Measurements from ENCODE around the gene SLC36A4.
"Not testable (repeated sequence)": the region's sequence is repeated elsewhere in the genome, so short reads cannot be mapped to it uniquely, and the experiment has no call there.

The SLC36A4 gene

DNA sequence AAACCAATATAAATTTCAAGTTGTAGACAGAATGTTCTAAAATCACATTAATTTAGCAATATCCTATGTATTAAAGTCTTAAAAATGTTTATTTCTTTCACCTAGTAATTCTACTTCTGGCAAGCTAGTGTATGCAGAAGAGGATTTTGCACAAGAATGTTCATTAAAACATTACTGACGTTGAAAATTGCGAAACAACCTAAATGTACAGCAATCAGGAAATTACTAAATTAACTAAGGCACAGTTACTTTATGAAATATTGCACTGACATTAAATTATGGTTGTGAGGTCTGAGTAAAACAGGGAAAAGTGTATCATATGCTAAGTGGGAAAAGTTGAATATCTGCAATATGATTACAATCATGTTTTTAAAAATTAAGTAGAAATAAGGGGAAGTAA is 4.1 kb downstream of the SLC36A4 start:
- no peak for DNase-seq

DNA sequence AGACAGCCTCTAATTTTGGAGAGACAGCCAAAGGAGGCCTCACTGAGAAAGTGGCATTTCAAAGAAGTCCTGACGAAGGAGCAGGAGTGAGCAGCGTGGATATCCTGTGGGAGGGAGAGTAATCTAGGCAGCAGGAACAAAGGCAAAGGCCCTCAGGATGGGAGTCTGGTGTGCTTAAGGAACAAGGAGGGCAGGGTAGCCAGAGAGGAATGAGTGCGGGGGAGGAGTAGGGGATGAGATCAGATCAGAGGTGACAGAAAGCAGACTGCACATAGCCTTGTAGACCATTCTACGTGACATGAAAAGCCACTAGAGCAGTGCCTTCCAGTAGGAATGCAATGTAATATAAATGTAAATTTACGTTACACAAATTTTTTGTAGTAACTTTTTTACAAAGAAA is 5.6 kb downstream of the SLC36A4 start:
- no peak for DNase-seq

DNA sequence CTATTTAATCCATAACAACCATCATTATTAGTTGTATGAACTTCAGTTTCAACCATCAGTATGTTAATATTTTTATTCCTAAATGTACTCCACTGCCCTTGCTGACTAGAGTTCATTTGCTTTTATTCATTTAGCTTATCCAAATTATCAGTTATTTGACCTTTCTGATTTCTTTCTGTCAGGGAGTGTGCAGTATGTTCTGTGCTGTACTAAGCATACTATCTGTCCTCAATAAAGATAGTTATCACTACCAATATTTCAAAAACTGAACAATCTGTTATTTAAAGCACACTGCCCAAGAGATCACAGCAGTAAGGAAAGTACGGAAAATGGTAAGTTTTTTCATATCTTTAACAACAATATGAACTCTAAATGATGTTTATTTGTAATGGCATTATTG is 8.3 kb downstream of the SLC36A4 start:
- no peak for DNase-seq

DNA sequence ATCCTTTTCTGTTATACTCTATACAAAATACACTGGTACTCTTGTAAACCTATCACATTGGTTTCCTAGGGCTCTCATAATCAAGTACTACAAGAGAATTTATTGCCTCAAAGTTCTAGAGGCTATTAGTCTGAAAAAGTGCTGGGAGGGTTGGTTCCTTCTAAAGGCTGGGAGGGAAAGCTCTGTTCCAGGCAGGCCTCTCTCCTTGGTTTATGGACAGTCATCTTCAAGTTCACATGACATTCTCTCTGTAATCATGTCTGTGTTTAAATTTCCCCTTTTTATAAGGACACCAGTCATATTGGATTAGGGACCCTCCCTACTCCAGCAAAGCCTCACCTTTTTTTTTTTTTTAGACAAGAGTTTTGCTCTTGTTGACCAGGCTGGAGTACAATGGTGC is 9.1 kb downstream of the SLC36A4 start:
- no peak for DNase-seq

DNA sequence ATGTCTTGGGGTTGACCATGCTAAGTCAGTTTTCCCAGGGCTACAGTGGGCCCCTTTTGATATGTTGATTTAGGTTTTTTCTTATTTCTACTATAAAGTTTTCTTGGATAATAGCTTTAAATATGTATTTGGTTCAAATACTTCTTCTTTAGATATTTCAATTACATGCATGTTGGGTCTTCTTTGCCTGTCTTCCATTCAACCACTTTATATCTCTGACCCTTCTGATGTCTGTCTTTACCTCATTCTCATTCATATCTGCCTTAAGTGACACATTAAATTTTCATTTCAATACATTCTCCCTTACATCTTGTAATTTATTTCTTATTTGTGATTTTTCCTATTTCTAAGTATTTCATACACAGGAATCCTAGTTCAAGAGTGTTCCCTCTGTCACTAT is 10.5 kb downstream of the SLC36A4 start:
- no peak for DNase-seq

DNA sequence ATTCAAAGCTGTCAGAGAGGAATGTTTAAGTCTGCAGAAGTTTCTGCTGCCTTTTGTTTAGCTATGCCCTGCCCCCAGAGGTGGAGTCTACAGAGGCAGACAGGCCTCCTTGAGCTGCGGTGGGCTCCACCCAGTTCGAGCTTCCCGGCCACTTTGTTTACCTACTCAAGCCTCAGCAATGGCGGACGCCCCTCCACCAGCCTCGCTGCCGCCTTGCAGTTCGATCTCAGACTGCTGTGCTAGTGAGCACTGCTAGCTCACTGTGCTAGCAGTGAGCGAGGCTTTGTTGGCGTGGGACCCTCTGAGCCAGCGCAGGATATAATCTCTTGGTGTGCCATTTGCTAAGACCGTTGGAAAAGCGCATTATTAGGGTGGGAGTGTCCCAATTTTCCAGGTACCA is 19.9 kb downstream of the SLC36A4 start:
- DNase-seq, result not testable (repeated sequence)

DNA sequence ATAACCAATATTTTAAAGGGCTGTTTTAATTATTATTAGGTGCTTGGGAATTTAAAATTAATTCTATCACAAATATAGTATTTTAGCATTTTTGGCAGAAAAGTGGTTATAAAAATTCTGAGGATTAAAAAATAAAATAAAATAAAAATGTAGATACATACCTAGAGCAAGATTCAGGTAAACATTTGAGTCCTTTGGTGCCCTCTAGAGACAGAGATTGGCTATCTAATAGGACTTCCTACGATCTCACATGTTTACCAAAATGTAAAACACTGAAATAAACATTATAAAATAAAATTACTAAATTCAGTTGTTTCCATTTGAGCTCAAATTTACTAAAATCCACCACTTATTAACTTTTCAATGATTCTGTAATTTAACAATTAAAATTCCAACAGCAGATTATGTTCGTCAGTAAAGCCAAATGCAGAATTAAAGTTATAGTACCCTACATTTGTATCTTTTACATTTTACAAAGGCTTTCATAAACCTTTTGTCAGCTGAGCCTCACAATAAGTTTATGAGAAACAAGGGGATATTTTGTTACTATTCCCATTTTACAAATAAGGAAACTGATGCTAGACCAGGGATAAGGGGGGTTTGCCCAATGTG is 27.7 kb downstream of the SLC36A4 start:
- no peak for DNase-seq

DNA sequence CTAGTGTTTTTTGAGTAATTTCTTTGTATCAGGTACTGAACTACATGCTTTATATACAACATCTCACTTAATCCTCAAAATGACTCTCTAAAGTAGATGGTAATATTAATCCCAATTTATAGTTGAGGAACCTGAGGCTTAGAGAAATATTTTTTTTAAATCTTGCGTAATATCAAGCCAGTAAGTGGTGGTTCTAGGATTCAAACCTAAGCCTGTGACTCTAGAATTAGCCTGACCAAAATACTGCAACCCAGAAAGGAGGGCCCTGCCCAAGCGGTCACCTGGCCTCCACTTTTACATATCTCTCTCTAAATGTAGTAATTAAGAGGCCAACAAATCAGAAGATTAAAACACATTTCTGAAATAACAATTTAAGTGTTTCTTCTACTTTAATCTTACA is 28.6 kb downstream of the SLC36A4 start:
- no peak for DNase-seq

DNA sequence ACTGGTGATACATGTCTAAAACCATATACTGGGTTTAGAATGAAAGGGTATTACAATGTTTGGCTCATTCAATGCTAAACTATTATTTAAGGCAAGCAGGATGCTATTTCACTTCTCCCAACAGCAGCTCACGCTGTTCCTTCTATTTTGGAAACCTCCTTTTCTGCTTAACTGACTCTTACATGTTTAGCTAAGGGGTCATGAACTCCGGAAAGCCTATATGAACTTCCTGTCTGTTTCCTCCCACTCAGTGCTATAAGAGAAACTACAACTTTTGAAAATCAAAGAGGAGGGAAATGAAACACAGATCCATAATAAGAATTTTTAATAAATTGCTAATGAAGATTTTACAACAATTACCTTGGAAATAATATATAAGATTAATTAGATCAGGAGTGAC is 30.9 kb downstream of the SLC36A4 start:
- no peak for DNase-seq

DNA sequence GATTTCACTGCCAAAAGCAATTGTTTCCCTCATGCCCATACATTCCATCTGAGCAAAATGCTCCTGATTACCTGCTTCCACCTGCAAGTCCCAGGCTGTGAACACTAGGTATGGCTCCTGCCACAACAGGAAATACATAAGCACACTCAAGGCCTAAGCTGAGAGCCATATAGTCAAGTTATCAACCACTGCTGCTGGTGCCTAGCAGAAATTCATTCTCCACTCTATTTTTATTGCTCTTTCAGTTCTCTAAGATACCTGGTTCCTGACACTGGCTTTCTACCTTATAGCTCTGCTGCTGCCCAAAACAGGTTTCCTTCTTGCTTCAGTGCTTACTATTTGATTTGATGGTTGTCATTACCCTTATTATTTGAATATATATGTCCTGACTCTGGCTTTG is 31.6 kb downstream of the SLC36A4 start:
- no peak for DNase-seq

DNA sequence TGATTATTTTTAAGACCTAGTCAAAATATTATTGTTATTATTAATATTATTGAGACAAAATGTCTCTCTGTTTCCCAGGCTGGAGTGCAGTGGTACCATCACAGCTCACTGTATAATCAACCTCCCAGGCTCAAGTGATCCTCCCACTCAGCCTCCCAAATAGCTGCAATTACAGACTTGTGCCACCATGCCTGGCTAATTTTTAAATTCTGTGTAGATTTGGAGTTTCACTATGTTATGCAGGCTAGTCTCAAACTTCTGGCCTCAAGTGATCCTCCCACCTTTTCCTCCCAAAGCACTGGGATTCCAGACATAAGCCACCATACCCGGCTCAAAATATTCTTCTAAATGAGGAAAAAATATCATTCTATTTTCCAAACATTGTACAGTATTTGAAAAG is 37.0 kb downstream of the SLC36A4 start:
- DNase-seq, result no peak

DNA sequence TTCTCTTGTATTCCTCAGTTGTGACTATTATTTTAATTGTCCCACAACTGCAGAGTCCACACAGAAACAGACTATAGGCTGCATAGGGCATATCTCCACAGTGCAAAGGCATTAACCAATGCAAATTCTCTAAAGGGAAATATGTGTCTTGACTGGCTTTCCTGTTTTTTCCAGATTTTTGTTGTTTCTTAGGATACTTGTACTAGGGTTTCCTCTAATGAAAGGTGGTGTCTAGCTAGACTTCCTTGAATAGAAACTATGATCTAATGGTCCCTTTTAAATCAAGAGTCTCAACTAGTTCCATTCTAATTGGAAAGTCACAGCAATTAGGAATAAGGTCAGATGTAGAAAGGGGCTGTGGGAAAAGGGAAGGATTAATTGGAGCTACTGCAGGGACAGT is 37.6 kb downstream of the SLC36A4 start:
- DNase-seq, result no peak

DNA sequence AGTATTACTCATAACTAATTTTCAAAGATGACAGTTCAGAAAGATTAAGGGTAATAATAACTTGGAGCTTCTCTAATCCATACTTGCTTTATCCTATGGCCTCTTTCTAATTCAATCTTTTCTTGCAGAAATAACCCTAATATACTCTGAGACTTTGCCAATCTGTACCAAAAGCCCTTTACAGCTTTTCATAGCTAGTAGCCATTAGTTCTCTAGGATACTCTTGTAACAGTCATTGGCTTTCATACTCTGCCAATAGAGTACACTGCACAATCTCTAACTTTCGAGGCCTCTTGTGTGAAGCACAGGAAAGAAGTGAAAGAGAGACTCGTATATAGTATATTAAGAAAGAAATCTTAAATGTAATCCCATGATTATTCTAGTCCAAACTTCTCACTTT is 38.1 kb downstream of the SLC36A4 start:
- no peak for DNase-seq

DNA sequence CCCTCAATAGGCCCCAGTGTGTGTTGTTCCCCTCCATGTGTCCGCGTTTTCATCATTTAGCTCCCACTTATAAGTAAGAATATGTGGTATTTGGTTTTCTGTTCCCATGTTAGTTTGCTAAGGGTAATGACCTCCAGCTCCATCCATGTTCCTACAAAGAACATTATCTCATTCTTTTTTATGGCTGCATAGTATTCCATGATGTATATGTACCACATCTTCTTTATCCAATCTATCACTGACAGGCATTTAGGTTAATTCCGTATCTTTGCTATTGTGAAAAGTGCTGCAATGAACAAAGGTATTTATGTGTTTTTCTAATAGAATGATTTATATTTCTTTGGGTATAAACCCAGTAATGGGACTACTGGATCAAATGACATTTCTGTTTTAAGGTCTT is 42.1 kb downstream of the SLC36A4 start:
- no peak for DNase-seq

DNA sequence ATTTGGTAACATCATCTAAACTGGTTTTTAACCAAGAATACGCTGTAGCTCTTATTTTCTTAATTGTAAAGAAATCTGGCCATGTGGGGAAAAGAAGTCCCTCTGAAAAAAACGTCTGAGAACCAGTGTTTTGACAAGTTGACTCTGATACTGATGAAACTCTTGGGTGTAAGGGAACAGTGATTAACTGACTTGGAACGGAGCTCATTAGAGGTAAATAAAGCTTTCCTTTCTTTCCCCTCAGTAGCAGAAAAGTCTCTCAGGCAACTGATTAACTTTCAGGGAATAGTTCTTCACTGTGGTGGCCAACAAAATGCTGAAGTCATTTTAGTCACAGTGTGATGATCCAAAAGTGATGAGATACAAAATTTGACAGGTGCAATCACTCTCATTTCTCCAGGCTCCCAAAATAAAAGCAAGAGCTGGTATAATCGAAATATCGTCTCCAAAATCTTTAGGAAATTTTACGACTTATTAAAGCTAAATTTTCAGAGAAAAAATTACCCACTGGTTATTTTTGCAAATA is 52.3 kb downstream of the SLC36A4 start:
- no peak for DNase-seq

DNA sequence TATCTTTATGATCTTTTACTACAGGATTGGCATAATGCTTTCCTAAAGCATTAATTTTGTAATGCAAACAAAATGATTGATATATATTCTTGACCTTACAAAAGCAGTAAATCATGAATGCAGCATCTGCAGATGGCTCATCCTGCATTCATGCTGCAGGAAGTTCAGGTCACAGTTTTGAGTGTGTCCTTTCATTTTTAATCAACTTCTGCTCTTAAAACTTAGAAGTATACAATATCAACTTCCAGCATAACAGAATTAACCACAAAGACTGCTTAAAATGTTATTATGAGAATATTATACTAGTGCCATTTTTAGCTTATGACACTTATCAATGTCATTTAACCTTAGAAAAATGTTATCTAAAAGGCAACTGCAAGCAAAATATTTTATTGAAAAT is 54.0 kb downstream of the SLC36A4 start:
- DNase-seq, result no peak

DNA sequence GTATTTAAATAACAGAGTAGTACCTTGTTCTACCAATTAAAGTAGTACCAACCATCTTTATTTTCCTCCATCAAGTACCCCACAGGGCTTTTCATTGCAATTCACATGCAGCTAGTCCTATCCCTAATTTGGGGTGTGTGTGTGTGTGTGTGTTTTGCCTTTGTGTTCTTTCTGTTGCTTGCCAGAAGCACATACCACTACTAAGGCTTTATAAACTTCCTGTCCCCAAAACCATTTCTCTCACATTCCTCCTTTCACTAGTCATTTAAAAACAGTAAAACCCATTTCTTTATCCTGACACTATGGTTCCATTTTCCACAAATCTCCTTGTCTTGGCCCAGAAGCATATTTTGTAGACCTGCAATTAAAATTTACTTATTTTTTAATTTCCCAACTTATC is 54.6 kb downstream of the SLC36A4 start:
- DNase-seq, result no peak

DNA sequence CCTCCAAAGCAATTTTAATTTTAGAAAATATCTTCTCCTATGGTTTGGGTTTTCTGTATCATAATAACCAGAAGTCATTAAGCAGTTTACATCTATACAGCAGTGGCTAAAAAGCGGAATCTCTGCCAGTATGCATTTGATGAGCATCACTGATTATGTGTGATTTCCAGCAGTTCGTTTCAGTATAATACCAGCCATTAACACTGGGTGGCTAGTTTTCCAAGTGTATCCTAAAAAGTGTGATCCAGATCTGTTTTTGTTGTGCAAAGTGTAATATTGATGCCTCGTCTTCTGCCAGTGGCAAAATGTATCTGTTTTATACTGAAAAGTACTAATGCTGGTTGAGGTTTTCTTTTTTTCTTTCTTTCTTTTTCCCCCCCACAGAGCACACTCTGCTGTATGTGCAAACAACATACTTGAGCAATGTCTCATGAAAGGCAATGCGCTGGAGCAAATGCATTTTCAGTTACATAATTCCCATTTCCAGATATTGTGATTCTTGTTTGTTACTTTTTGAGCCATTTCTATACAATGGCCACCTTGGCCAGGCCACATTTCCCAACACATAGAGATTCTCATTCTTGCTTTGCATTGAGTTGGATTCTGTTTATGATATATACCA is 64.2 kb downstream of the SLC36A4 start:
- no peak for DNase-seq

DNA sequence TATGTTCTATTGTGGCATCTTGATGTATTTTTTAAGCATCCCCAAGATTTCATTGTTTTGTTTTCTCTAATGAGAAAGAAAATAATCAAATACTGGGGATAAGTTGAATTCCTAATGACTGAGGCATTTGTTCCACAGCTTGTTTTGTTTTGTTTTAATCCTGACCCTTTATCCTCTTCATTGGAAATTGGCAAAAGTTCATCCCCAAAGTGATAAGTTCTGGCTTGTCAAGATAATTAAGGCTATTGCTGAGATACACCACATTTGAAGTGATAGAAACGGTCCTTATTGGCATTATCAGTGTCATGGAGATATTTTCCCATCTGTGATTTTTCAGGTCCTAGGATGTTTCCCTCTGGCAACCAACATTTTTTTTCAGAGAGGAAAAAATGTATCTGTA is 65.0 kb downstream of the SLC36A4 start:
- DNase-seq, result no peak

DNA sequence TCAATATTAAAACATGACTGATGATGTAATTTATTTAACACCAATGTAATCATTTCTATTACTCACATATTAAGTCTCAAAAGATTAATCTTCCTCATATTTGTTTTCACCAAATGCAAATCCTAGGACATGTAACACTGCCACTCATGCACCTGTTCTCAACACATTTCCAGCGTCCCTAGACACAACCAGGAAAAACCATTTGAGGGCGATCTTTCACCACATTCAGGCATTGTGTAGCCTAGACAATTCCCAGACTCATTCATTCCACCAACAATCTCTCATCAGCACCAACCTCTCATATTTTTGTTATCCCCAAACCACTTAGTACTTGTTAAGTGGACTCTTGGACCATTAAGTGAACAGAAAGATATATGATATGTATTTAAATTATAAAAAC is 66.1 kb downstream of the SLC36A4 start:
- DNase-seq, result no peak

DNA sequence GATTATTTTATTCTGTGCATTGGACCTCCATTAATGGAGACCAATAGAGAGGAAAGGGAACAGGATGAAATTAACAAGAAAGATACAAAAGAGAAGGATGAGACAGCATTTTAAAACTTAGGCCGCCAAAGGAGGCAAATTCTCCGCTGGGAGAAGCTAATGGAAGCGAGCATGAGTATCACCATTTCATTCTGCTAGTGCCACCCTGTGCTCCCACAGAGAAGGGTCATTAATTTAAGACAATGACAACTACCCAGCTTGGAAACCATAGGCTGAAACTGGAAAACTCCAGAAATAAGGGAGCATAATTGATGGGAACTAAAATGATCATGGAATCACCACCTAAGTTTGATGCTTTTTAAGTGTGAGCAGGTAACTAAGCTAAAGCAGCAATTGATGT is 69.2 kb downstream of the SLC36A4 start:
- no peak for DNase-seq

DNA sequence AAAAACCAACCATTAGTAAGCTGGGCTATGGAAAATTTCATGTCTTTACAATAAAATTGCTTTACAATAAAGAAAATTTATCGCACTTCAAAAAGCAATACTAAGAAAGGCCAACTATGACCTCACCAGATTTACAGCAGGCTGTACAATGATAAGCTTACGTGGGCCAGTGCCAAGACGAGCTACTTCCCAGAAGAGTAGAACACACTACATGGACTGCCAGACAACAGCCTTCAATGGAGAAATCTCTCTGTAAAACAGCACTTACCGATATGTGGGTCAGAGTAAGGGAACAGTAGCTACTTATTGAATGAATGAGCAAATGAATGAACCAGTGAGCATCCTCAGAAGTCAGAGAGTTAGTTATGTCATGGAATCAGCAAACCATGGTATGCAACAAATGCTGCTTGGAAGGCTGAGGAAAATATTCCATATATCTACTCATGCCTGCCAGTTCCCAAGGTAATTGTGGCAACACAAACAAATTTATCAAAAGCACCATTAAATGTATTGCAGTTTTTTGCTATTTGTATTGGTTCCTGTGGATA is 74.4 kb downstream of the SLC36A4 start:
- DNase-seq, result no peak

DNA sequence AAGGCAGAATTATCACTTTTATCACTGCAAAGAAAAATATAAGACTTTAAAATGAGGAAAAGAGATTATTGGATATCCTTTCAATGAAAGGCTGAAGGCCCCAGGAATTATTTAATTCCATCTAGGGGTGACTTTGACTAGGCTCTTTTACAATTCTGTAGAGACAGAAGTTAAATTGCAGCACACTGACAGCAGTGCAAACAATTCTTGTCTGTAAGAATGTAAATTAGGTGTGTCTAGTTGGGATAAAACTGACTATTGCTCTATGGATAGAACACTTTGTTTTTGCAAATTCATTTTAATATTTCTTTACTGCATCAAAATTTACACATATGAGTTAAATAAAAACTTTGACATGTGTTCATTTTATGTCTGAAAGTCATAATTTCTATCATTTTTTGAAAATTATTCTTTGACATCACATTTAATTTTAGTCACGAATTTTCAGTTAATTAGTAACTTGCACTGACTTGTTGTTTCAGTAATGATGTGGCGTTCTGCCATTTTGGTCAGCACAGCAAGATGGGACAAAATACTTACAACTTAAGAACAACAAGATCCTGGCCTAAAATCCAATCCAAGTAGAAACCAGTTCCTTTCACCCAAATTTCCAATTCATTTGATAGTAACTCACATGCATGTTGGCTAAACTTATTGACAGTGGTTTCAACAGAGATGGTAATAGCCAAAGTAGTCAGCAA is 75.1 kb downstream of the SLC36A4 start:
- DNase-seq, result no peak

DNA sequence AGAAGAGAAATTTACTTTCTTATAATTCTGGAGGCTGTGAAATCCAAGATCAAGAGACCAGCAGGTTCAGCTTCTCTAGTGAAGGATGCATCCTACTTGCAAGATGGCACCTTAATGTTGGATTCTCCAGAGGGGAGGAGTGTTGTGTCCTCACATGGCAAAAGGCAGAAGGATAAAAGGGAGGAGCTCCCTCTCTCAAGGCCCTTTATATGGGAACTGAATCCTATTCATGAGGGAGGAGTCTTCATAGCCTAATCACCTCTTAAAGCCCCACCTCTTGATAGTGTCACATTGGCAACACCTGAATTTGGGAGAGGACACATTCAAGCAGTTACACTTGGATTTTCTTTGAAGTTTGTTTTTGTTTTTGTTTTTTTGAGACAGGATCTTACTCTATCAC is 79.5 kb downstream of the SLC36A4 start:
- DNase-seq, result no peak

Measured in 8988T (cell line).